Panc1 (cell line): Measurements from ENCODE around the gene HSBP1L1. TPM values are rescaled to one million over a fixed set of nuclear protein-coding genes. Genes with fewer than 3 reads are reported as not detected.
A peak's percentile ranks its signal among the peaks of the same experiment; 100 is the strongest.

Experiments used
- ATAC-seq: fragments of 200-7000 bp; cut with Tn5 transposase; 2 replicates; pipeline ENCODE4 v1.9.1; 2020; ENCODE audit warnings: mild to moderate bottlenecking, moderate library complexity
- BruUV-seq: library from RNA; stranded (reverse); fragments of 400-500 nt; replicated peaks from 2 replicates; lab custom pipeline; 2021; lab: Mats Ljungman, UMichigan
- CTCF ChIA-PET: fragments of 300-600 bp; sonication (Branson Sonifier 250); formaldehyde crosslinking; loops from one replicate; lab custom pipeline; 2022; ENCODE audit warnings: antibody characterized with exemption; lab: Charles Lee
- POLR2A ChIA-PET: fragments of 300-600 bp; sonication (Branson Sonifier 250); formaldehyde crosslinking; loops from one replicate; lab custom pipeline; 2022; ENCODE audit warnings: antibody characterized with exemption; lab: Charles Lee
- DNase-seq: peaks from one replicate; pipeline ENCODE4 v3.0.0-alpha.2; 2010; ENCODE audit warnings: low read depth, low spot score
- H3K27ac ChIP-seq: 2 replicates; pipeline ENCODE4 v1.5.1; 2011; ENCODE audit warnings: mild to moderate bottlenecking, low read length, inconsistent platforms
- H3K27me3 ChIP-seq: fragments of 200-500 bp; sonication (Bioruptor generic); 2 replicates; pipeline ENCODE4 v1.6.0; 2014; ENCODE audit warnings: low read length, inconsistent platforms; ENCODE audit not compliant: control insufficient read depth, insufficient read depth
- H3K36me3 ChIP-seq: fragments of 200-500 bp; sonication (Bioruptor generic); 2 replicates; pipeline ENCODE4 v1.5.1; 2014; ENCODE audit warnings: inconsistent platforms, mild to moderate bottlenecking, low read length, moderate library complexity; ENCODE audit not compliant: control insufficient read depth, insufficient read depth
- H3K4me1 ChIP-seq: 2 replicates; pipeline ENCODE4 v1.5.1; 2011; ENCODE audit warnings: inconsistent platforms, mild to moderate bottlenecking, low read length, moderate library complexity; ENCODE audit not compliant: control insufficient read depth, insufficient read depth
- H3K4me3 ChIP-seq, 2 experiments: 2 replicates each; pipeline ENCODE4 v1.5.1; 2011 to 2012; ENCODE audit warnings: low read depth in 2 of 2, low read length in 2 of 2, mild to moderate bottlenecking in 2 of 2, inconsistent platforms in 1 of 2, moderate library complexity in 1 of 2
- H3K9me3 ChIP-seq: fragments of 200-500 bp; sonication (Bioruptor generic); 2 replicates; pipeline ENCODE4 v1.5.1; 2014; ENCODE audit warnings: low read depth, mild to moderate bottlenecking, inconsistent platforms, low read length, moderate library complexity; ENCODE audit not compliant: control insufficient read depth, insufficient read depth
- POLR2AphosphoS5 ChIP-seq: IDR thresholded peaks from 2 replicates; pipeline ENCODE4 v1.6.1; 2012; ENCODE audit warnings: mild to moderate bottlenecking, low read depth, low read length, moderate library complexity
- SIN3A ChIP-seq: IDR thresholded peaks from 2 replicates; pipeline ENCODE4 v1.6.1; 2012; ENCODE audit warnings: low read depth, mild to moderate bottlenecking, low read length, moderate library complexity, borderline replicate concordance; ENCODE audit not compliant: insufficient read depth
- TCF7L2 ChIP-seq: IDR thresholded peaks from 2 replicates; pipeline ENCODE4 v1.6.1; 2011; ENCODE audit warnings: mild to moderate bottlenecking, low read depth, low read length, inconsistent platforms
- in situ Hi-C: cut with HindIII; loops from 2 replicates; pipeline ENCODE4 v1.10.0; 2016; ENCODE audit warnings: low sequenced_read_pairs, low pct_unique_long_range_greater_than_20kb
- intact Hi-C: fragments of 100-400 bp; cut with micrococcal nuclease; formaldehyde crosslinking; loops from one replicate; pipeline ENCODE4 v1.10.0; 2022; ENCODE audit not compliant: unreplicated experiment
- total RNA-seq: library from RNA; stranded (reverse); gene quantifications from one replicate; pipeline ENCODE4 v1.2.1, GENCODE V29; 2021; ENCODE audit not compliant: unreplicated experiment
- TF ChIP-seq, protein P1 (sequence below), 2 experiments: IDR thresholded peaks; 2 replicates each; pipeline ENCODE4 v1.6.1; 2011 to 2012; ENCODE audit warnings: low read depth in 2 of 2, control low read depth in 1 of 2, low read length in 1 of 2, mild to moderate bottlenecking in 1 of 2, moderate library complexity in 1 of 2; ENCODE audit not compliant: insufficient read depth in 1 of 2
- TF ChIP-seq, protein P2 (sequence below): fragments of 450-650 bp; IDR thresholded peaks from 2 replicates; pipeline ENCODE4 v1.5.1; 2017; ENCODE audit warnings: mild to moderate bottlenecking

The HSBP1L1 gene
- total RNA-seq, 1 experiment from 2014 or later = 45.4 TPM

DNA sequence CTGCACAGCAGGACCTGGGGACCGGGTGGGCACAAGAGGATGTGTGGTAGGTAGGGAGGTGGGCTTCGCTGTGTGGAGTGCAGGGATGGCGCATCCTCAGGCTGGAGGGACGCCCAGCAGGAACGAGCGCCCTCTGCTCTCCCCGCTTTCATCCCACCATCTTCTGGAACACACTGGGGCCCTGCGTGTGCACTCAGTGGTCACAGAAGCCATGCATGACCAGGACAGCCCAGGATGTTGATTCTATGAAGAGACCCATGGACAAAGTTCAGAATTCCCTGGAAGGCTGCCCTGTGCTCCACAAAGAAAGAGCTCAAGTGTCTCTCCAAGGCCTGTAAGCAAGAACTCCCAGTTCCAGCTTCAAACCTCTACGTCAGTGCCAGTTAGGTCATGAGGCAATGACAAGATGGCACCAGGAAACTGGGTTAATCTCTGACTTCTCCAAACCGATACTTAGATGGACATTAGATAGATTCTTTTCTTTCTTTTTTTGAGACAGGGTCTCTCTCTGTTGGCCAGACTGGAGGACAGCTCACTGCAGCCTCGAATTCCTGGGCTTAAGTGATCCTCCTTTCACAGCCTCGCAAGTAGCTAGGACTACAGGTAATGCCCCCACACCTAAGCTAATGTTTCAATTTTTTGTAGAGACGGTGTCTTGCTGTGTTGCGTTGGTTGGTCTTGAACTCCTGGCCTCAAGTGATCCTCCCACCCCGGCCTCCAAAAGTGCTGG is 16.4 kb upstream of the HSBP1L1 start:
- BruUV-seq = no TSS peak
- intact Hi-C loops (no loop called here), in situ Hi-C loops (no loop called here)
- TF ChIP-seq TCF7L2 = no peak
- TF ChIP-seq, protein P1, sequence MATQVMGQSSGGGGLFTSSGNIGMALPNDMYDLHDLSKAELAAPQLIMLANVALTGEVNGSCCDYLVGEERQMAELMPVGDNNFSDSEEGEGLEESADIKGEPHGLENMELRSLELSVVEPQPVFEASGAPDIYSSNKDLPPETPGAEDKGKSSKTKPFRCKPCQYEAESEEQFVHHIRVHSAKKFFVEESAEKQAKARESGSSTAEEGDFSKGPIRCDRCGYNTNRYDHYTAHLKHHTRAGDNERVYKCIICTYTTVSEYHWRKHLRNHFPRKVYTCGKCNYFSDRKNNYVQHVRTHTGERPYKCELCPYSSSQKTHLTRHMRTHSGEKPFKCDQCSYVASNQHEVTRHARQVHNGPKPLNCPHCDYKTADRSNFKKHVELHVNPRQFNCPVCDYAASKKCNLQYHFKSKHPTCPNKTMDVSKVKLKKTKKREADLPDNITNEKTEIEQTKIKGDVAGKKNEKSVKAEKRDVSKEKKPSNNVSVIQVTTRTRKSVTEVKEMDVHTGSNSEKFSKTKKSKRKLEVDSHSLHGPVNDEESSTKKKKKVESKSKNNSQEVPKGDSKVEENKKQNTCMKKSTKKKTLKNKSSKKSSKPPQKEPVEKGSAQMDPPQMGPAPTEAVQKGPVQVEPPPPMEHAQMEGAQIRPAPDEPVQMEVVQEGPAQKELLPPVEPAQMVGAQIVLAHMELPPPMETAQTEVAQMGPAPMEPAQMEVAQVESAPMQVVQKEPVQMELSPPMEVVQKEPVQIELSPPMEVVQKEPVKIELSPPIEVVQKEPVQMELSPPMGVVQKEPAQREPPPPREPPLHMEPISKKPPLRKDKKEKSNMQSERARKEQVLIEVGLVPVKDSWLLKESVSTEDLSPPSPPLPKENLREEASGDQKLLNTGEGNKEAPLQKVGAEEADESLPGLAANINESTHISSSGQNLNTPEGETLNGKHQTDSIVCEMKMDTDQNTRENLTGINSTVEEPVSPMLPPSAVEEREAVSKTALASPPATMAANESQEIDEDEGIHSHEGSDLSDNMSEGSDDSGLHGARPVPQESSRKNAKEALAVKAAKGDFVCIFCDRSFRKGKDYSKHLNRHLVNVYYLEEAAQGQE (IDR thresholded peaks at IDR 0.05; ENCODE audit: insufficient read depth in 1 of 2, low read depth in 2 of 2, low read length in 1 of 2) = no peak
- no peak for TF ChIP-seq POLR2AphosphoS5
- Histone ChIP-seq H3K27me3 (no peaks in the 10 kb centered on the region), H3K36me3 (no peaks in the 10 kb centered on the region), H3K9me3 (no peaks in the 10 kb centered on the region), H3K4me1 (peaks cover 35% of the 10 kb centered on the region), H3K27ac (no peak overlapping the region), H3K4me3 (no peak overlapping the region)
- ChIA-PET POLR2A (no interaction called here), CTCF (no interaction called here)
- DNase-seq (no peak), ATAC-seq (no peak)

DNA sequence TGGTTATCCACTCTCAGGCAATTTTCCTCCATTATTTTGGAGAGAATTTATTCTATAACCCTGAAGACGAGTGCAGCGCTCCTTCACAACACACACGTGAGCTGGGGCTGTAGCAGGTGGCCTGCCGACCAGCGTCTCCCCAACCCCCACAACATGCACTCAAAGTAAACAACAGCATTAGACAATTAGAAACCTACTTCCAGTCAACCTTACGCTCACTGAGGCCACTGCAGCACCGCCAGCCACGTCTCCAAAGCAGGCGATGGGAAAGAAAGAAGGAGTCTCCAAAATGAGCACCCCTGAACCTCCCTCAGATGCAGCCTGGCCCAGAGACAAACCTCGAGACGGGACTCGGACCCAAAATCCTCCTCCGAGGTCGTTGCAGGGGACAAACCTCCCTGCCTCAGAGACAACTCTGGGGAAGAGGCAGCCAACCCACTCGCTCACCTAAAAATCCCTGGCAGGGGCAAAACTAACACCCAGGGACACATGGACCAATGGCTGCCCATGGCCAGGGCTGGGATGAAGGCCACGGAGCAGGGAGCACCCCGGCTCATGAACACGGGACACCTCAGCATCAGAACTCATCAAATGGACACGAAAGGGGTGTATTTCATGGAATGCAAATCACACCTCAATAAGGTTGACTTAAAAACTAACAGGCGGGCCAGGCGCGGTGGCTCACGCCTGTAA is 15.6 kb upstream of the HSBP1L1 start:
- DNase-seq = no peak
- ChIA-PET CTCF (no interaction called here), POLR2A (no interaction called here)
- ATAC-seq = no peak
- 0 out of 4 replicates have a peak overlapping the region, but pooled peaks of 1 of the 2 experiments have one; percentile 3 for H3K4me3 ChIP-seq
- no peak overlapping the region for H3K27ac ChIP-seq
- no peaks in the 10 kb centered on the region for H3K36me3 ChIP-seq
- TF ChIP-seq, protein P2, sequence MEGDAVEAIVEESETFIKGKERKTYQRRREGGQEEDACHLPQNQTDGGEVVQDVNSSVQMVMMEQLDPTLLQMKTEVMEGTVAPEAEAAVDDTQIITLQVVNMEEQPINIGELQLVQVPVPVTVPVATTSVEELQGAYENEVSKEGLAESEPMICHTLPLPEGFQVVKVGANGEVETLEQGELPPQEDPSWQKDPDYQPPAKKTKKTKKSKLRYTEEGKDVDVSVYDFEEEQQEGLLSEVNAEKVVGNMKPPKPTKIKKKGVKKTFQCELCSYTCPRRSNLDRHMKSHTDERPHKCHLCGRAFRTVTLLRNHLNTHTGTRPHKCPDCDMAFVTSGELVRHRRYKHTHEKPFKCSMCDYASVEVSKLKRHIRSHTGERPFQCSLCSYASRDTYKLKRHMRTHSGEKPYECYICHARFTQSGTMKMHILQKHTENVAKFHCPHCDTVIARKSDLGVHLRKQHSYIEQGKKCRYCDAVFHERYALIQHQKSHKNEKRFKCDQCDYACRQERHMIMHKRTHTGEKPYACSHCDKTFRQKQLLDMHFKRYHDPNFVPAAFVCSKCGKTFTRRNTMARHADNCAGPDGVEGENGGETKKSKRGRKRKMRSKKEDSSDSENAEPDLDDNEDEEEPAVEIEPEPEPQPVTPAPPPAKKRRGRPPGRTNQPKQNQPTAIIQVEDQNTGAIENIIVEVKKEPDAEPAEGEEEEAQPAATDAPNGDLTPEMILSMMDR = no peak
- TF ChIP-seq TCF7L2 (no peak), POLR2AphosphoS5 (no peak), SIN3A (no peak)
- TF ChIP-seq, protein P1 (IDR thresholded peaks at IDR 0.05; ENCODE audit: insufficient read depth in 1 of 2, low read depth in 2 of 2, low read length in 1 of 2) = no peak
- no TSS peak for BruUV-seq
- H3K27me3 ChIP-seq = no peaks in the 10 kb centered on the region
- in situ Hi-C loops (no loop called here), intact Hi-C loops (no loop called here)
- peaks cover 40% of the 10 kb centered on the region for H3K4me1 ChIP-seq
- no peaks in the 10 kb centered on the region for H3K9me3 ChIP-seq
